SU-DHL-6 (cell line): ENCODE results near the gene INPP5E.

ENCODE experiments used
- EZH2phosphoT487 ChIP-seq: fragments of 200-600 bp; sonication (generic), shearing (Covaris generic); conservative IDR thresholded peaks from 2 replicates; pipeline ENCODE4 v1.6.1; 2018; ENCODE audit warnings: mild to moderate bottlenecking, antibody characterized with exemption, low read length, moderate library complexity, mixed read lengths
- TF ChIP-seq, protein P1 (sequence below): fragments of 200-600 bp; sonication (generic); IDR thresholded peaks from one replicate; pipeline ENCODE4 v1.5.1; 2017; ENCODE audit warnings: antibody characterized with exemption, mild to moderate bottlenecking, low read length, moderate library complexity; ENCODE audit not compliant: insufficient read depth, poor library complexity, severe bottlenecking

DNA sequence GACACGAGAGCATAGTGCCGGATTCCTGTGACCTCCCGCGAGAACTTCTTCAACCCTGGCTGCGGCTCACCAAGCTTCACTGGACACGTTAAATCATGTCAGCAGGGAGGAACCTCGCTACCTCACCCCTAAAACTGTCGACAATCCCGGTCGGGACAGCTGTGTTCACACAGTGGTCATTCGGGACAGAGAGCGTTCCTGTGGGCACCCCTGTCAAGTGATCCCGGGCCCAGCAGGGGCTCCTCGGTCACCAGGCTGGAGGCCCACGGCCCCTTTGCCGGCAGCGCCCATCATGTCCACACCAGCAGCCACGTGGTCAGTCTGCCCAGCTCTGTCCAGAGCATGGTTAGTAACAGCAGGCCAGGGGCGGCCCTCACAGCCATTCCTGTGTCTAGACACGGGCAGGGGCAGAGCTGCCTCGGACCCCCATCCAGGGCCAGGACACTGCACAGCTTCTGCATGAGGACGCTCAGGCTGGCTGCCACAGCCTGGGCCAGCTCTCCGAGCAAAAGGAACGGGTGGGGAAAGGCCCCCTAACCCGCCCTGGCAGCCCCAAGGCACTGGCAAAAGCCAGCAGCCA is 3.5 kb downstream of the INPP5E start:
- TF ChIP-seq, protein P1, sequence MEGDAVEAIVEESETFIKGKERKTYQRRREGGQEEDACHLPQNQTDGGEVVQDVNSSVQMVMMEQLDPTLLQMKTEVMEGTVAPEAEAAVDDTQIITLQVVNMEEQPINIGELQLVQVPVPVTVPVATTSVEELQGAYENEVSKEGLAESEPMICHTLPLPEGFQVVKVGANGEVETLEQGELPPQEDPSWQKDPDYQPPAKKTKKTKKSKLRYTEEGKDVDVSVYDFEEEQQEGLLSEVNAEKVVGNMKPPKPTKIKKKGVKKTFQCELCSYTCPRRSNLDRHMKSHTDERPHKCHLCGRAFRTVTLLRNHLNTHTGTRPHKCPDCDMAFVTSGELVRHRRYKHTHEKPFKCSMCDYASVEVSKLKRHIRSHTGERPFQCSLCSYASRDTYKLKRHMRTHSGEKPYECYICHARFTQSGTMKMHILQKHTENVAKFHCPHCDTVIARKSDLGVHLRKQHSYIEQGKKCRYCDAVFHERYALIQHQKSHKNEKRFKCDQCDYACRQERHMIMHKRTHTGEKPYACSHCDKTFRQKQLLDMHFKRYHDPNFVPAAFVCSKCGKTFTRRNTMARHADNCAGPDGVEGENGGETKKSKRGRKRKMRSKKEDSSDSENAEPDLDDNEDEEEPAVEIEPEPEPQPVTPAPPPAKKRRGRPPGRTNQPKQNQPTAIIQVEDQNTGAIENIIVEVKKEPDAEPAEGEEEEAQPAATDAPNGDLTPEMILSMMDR, result no peak
- no peak for TF ChIP-seq EZH2phosphoT487
